Measurements from ENCODE around the gene MCF2L2. TPM values are rescaled to one million over a fixed set of nuclear protein-coding genes. Genes with fewer than 3 reads are reported as not detected.
A peak's percentile ranks its signal among the peaks of the same experiment; 100 is the strongest.

Gene MCF2L2
- total and polyA plus RNA-seq, 11 donors, result 0.12 to 1.4 (median 0.23) TPM; not detected in 1

DNA sequence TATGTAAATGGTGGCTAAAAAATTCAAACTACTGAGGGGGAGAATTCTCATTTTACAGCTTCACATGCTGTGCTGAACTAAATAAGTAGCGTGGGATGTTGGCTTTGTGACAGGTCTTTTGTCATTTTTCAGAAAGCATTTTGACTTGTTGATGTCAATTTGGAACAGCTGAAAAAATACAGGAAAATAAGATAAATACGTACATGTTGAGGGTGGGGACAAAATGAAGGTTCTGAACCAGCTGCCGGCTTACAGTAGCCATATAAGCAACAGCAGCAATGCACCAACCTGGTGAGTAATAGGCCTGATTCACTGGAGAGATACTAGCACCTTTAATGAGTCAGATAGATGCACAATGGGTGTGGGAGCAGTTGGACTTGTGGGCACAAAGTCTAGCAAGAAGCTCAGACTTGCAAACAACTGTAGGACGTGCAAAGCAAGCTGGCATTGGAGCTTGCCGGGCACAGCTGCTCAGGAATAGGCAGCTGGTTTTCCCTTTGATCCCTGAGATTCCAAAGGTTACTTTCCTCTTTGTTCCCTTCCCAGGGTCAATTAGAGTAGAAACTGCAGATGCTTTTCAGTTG is 162.5 kb downstream of the MCF2L2 start:
- WGBS, 4 donors, result 65 to 77% (median 71%) methylated on average over 5 of the region's 5 CpGs
- peaks cover 0 to 15% (median 9%) of the 10 kb centered on the region in 9 donors for H3K36me3 ChIP-seq
- TF ChIP-seq POLR2A (IDR thresholded peaks at IDR 0.05), result no peak
- TF ChIP-seq, protein P1, sequence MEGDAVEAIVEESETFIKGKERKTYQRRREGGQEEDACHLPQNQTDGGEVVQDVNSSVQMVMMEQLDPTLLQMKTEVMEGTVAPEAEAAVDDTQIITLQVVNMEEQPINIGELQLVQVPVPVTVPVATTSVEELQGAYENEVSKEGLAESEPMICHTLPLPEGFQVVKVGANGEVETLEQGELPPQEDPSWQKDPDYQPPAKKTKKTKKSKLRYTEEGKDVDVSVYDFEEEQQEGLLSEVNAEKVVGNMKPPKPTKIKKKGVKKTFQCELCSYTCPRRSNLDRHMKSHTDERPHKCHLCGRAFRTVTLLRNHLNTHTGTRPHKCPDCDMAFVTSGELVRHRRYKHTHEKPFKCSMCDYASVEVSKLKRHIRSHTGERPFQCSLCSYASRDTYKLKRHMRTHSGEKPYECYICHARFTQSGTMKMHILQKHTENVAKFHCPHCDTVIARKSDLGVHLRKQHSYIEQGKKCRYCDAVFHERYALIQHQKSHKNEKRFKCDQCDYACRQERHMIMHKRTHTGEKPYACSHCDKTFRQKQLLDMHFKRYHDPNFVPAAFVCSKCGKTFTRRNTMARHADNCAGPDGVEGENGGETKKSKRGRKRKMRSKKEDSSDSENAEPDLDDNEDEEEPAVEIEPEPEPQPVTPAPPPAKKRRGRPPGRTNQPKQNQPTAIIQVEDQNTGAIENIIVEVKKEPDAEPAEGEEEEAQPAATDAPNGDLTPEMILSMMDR (IDR thresholded peaks at IDR 0.05), result no peak
- H3K9me3 ChIP-seq, result no peaks in the 10 kb centered on the region
- peak overlapping the region in 4 of 12 donors; percentile 43 to 79 (median 60) for H3K27ac ChIP-seq
- DNase-seq (no peak), ATAC-seq (peak in 2 of 4 donors; percentile 23 to 75)
- peak overlapping the region in 2 of 12 donors; percentile 26 to 28 for H3K4me3 ChIP-seq
- H3K27me3 ChIP-seq, result no peaks in the 10 kb centered on the region
- intact Hi-C loops (cut with DNase I), result no loop called here
- H3K4me1 ChIP-seq, result peaks cover 0 to 45% (median 9%) of the 10 kb centered on the region in 12 donors

GRCh38 chr3:183265157-183265642 is 163.2 kb downstream of the MCF2L2 start:
- H3K9me3 ChIP-seq, result no peaks in the 10 kb centered on the region
- ATAC-seq (peak; percentile 54 to 82 (median 72)), DNase-seq (peak in 4 of 5 donors; percentile 39 to 64 (median 52))
- H3K4me1 ChIP-seq, result peaks cover 0 to 43% (median 9%) of the 10 kb centered on the region in 12 donors
- peaks cover 0 to 9% (median 6%) of the 10 kb centered on the region in 9 donors for H3K36me3 ChIP-seq
- intact Hi-C loops (cut with DNase I), result no loop called here
- 54 to 64% (median 59%) methylated on average over 15 of the region's 15 CpGs for WGBS, 4 donors
- H3K4me3 ChIP-seq, result peak overlapping the region in 6 of 12 donors; percentile 3 to 40 (median 27)
- no peaks in the 10 kb centered on the region for H3K27me3 ChIP-seq
- H3K27ac ChIP-seq, result peak overlapping the region in 10 of 12 donors; percentile 11 to 79 (median 49)
- TF ChIP-seq, protein P1 (IDR thresholded peaks at IDR 0.05), result no peak
- no peak for TF ChIP-seq POLR2A (IDR thresholded peaks at IDR 0.05)

DNA sequence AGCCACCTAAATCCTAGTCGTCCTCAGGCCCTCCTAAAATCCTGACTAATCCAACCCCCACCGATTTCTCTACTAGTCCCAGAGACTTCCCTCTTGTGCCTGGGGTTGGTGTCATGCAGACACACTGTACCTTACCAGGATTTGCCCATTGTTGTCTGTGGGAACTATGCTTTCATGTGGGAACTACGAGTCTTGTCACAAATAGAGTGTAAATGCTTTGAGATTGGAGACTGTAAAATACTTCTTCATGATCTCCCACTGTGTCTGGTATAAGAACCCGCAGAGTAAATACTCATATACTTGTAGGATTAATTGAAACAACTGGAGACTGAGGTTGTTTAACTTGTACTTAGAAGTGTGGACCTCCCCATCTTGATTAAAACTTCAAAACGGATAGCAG is 164.2 kb downstream of the MCF2L2 start:
- Histone ChIP-seq H3K36me3 (peaks cover 0 to under 1% (median 0%) of the 10 kb centered on the region in 9 donors), H3K9me3 (no peaks in the 10 kb centered on the region), H3K4me1 (peaks cover 0 to 52% (median 9%) of the 10 kb centered on the region in 12 donors), H3K4me3 (no peak overlapping the region), H3K27ac (peak overlapping the region in 4 of 12 donors; percentile 13 to 79 (median 56)), H3K27me3 (no peaks in the 10 kb centered on the region)
- intact Hi-C loops (cut with DNase I), result no loop called here
- no peak for DNase-seq
- WGBS, 4 donors, result 70 to 74% (median 73%) methylated on average over 5 of the region's 5 CpGs
- no peak for TF ChIP-seq POLR2A (IDR thresholded peaks at IDR 0.05)
- TF ChIP-seq, protein P1 (IDR thresholded peaks at IDR 0.05), result no peak
- peak in 1 of 4 donors; percentile 23 for ATAC-seq

DNA sequence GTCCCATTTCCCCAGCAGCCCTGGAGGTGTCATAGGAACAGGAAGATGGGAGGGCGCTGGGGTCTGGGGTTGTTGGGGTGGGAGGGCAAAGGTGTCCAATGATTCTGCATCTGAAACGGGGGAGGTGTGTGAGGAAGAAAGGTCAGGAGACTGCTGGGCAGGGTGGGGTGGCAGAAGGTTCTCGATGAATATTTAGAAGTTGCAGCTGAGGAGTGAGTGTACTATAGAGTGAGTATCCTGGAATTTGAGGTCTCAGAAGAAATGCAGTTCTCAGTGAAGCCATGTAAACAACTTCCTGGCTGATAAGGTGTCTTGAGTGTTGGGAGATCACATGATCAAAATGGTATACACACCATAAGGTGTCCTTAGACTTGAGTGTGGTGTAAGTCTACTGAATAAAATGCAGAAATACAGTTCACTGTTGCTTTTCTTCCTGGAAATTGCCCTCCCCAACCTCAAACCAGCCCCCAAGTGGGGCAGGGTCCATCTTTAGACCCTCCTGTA is 165.5 kb downstream of the MCF2L2 start:
- WGBS, 4 donors, result 87 to 97% (median 91%) methylated on average over 3 of the region's 3 CpGs
- Histone ChIP-seq H3K36me3 (no peaks in the 10 kb centered on the region), H3K27me3 (no peaks in the 10 kb centered on the region), H3K9me3 (no peaks in the 10 kb centered on the region), H3K4me3 (no peak overlapping the region), H3K27ac (no peak overlapping the region), H3K4me1 (peaks cover 0 to 55% (median 11%) of the 10 kb centered on the region in 12 donors)
- DNase-seq, result no peak
- intact Hi-C loops (cut with DNase I), result no loop called here
- TF ChIP-seq POLR2A (IDR thresholded peaks at IDR 0.05), result no peak
- TF ChIP-seq, protein P1 (IDR thresholded peaks at IDR 0.05), result no peak
- no peak for ATAC-seq
